GM18861 (cell line): ENCODE data around the gene NCK1.

Experiments used
- ATAC-seq: cut with Tn5 transposase; IDR thresholded peaks from one replicate; pipeline ENCODE4 v1.9.1; 2021; ENCODE audit not compliant: unreplicated experiment

Gene NCK1

DNA sequence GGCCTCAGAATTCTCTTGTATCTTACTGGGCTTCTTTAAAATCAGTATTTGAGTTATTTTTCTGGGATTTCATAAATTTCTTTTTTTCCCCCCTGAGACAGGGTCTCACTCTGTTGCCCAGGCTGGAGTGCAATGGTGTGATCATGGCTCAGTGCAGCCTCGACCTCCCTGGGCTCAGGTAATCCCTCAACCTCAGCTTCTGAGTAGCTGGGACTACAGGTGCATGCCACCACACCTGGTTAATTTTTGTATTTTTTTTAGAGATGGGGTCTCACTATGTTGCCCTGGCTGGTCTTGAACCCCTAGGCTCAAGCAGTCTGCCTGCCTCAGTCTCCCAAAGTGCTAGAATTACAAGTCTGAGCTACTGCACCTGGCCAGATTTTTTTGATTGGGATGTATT lies 43.5 kb downstream of the NCK1 start:
- ATAC-seq = no peak

DNA sequence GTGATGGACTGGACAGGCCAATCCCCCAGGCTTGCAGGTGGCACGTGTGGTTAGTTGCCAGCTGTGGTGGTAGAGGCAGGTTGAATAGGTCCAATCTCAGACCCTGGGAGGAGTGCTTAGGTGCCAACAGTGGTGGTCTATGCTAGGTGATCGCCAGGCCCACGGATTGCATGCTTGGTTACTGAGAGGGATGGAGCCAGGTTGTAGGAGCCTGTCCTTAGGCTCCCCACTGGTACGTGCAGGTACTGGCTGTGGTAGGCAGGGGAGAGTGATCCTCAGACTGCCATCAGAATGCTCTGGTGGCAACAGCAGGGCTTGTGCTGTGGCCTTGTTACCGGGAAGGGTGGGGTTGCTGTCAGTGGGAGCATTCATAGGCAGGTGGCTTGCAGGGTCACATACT lies 44.7 kb downstream of the NCK1 start:
- no peak for ATAC-seq

DNA sequence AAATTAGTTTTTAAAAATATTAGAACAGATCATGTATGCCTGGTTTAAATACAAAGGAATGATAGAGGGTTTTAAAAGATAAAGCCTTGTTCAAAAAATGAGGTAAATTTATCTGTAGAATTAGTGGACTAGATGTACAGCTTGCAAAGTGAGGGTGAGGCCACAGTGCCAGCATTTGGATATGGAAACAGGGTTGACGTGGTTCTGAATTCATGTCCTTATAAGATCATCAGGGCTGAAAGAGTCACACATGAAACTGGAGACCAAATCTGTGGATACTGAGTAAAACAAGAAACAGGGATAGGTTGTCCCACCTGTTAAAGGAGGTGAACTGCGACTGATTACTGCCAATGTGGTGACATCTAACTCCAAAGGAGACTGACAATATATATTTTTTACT lies 46.3 kb downstream of the NCK1 start:
- no peak for ATAC-seq

DNA sequence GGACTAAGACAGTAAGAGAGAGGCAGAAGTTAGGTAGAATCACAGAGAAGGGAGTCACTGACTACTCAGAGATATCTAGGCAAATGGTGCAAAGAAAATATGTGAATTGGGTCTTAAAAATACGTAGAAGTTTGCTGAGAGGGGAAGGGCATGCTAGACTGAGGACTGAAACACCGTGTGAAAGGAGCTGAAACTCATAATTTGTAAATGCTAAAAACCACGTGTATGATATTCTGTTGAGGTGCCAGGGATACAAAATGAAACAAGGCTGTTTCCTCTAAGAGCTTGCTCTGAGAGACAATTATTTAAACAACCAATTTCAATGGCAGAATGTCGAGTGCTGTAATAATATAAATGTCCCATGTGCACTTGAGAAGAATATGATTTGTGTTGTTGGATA lies 47.2 kb downstream of the NCK1 start:
- no peak for ATAC-seq

DNA sequence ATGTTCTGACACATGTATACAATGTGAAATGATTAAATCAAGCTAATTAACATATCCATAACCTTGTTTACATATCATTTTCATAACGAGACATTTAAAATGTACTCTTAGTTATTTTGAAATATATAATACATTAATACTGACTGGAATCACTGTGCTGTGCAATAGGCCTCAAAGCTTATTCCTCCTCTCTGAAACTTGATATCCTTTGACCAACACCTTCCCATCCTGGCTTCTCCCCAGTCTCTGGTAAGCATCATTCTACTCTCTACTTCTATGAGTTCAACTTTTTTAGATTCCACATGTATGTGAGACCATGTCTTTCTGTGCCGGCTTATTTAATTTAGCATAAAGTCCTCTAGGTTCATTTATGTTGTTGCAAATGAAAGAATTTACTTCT lies 48.7 kb downstream of the NCK1 start:
- ATAC-seq = no peak

DNA sequence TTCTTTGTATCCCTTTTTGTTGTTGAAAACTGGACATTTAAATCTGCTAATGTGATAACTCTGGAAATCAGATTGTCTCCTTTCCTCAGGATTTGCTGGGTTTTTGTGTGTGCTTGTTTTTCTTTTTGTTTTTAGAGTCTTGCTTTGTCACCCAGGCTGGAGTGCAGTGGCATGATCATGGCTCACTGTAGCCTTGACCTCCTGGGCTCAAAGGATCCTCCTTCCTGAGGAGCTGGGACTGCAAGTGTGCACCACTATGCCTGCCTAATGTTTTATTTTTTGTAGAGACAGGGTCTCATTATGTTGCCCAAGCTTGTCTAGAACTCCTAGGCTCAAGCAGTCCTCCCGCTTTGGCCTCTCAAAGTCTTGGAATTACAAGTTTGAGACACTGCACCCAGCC lies 51.2 kb downstream of the NCK1 start:
- ATAC-seq = no peak

DNA sequence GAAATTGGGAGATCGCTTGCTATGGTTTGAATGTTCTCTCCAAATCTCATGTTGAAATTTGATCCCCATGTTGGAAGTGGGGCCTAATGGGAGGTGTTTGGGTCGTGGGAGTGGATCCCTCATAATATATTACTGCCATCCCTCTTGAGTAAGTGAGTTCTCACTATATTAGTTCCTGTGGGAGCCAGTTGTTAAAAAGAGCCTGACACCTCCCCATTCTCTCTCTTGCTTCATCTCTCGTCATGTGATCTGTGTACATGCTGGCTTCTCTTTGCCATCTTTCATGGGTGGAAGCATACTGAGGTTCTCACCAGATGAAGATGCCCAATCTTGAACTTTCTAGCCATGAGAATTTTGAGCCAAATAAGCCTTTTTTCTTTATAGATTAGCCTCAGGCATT lies 52.7 kb downstream of the NCK1 start:
- ATAC-seq = no peak

DNA sequence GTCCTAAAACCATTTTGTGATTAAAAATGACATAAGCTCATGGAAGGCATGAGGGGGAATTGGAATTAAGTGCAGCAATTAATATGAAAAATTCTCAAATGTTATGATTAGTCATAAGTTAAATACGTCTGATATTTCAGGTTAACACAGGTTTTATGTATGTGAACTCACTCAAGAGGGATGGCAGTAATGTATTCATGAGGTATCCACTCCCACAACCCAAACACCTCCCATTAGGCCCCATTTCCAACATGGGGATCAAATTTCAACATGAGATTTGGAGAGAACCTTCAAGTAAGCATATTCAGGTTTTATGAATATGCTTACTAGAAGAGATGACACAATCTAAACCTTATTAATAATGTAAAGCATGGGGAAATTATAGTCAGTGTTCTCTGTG lies 54.2 kb downstream of the NCK1 start:
- no peak for ATAC-seq

DNA sequence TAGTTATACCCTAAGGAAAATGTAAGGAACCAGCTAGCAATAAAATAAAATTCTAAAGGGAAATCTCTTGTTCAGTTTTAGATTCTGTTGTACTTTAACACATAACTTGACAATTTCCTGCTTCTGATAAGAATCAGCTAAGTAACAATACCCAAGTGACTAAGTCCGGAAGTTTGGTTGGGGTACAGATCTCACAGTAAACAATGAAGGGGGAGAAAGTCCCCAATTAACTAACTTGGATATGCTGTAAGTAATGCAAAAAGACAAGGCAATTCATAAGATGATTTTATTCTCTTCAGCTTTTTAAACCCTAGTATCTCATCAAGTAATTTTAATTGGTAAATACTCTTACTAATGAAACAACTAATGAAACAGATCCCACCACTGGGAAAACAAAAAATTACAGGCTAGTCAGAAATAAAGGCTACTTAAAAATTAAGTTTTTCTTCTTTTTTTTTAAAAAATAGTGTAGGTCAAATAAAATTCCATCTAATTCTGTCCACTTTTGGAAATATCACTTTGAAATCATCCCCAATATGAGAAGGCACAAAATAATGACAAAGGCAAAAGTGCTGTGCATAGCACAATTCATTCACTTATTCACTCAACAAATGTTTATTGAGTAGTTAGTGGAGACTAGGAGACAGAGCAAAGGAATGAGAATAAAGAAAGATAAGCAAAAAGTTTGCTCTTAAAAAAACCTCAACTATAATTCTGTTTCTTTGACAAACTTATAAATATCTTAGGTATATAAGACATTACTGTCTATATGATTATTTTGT lies 58.0 kb downstream of the NCK1 start:
- ATAC-seq = peak; percentile 83

DNA sequence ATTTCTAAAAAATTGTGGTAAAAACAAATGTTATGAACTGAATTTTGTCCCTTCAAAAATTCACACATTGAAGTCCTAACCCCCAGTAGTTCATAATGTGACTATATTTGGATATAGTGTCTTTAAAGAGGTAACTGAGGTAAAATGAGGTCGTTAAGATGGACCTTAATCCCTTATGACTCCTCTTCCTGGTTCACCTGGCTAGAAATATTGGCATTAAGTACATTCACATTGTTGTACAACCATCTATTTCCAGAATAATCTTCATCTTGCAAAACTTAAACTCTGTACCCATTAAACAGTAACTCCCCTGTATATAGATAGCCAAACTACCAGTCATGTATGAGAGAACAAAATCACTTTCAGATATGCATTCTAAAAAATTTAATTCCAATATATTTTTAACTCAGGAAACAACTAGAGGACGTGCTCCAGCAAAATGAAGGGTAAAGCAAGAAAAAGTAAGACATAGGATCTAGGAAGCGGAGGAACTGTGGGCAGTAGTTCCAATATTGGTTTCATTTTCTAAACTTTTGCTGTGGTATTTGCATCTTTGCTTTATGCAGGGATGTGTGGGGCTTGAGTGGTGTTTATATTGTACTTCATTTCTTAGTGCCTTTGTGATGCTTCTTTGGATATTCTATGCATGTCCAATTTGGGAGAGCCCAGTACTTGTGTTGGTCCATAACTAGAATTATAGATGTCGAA lies 59.0 kb downstream of the NCK1 start:
- no peak for ATAC-seq

DNA sequence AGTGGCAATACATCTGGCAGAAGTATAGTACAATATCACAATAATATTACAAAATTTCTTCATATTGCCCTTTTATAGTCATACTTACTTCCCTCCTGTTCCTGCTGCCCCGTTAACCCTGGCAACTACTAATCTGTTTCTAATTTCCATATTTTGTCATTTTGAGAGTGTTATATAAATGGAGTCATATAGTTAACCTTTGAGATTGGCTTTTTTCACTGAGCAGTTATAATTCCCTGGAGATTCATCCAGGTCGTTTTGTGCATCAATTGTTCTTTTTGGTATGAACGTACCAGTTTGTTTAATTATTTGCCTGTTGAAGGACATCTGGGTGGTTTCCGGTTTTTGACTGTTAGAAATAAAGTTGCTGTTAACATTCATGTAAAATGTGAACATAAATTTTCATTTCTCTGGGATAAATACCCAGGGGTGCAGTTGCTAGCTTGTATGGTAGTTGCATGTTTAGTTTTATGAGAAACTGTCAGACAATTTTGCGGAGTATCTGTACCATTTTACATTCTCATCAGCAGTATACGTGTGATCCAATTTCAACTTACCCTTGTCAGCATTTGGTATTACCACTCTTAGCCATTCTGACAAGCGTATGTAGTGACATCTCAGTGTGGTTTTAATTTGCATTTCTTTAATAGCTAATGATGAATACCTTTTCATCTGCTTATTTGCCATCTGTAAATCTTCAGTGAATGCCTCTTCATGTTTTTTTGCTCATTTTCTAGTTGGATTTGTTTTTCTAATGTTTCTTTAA lies 63.6 kb downstream of the NCK1 start:
- peak; percentile 70 for ATAC-seq

DNA sequence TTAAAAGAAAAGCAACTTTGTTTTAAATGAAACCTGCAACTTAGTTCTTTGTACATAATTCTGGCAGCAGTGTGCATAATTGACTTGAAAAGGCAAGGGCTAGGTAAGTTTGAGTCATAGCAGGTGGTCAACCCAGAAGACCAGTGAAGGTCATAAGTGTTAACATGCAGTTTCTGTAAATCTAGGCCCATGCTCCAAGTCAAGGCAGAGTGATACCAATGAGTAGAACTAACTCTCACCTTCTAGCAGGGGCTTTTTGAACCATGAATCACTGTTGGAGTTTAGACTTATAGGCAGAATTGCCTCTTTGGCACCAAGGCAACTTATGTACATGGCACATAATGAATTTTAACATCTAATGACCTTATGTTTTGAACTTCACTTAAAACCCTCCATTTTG lies 66.2 kb downstream of the NCK1 start:
- ATAC-seq = no peak

DNA sequence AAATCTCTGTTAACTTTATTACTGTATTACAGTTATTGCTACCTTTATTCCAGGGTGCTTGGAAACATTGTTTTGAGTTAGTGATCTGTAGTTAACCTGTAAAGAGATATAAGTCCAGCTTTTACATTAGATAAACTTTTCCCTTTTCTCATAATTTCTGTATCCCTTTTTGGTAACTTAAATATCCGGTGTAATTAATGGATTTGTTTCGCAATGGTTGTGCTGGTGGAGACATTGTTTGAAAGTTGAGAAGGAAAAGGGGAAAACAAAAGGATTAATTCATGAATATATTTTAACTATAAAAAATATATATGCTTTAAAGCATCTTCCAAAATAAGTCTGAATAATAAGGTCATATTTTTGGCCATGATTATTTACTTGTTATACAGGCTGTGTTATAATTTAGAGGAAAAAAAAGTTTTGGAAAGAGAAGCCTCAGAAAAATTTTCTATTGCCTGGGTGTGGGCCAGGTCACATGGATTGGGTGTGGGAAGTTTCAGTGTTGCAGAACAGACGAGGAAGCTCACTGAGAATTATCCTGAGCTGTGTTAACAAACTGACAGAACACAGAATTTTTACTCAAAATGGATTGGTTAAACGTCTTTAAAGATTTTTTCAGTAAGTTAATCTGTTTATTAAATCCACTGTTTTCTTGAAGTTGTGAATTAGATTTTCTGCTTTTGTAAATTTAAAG lies 68.1 kb downstream of the NCK1 start:
- no peak for ATAC-seq

DNA sequence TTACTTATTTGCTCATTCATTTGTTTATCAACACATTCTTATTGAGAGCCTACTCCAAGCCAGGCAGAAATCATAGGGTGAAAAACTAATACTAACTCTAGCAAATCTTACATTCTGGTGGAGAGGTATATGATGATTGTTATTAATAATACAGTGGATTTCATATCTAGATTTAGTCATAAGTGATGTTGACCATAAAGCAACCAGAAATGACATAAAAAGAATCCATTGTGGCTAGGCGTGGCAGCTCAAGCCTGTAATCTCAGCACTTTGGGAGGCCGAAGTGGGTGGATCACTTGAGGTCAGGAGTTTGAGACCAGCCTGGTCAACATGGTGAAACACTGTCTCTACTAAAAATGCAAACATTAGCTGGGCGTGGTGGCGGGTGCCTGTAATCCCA lies 69.6 kb downstream of the NCK1 start:
- ATAC-seq = no peak

DNA sequence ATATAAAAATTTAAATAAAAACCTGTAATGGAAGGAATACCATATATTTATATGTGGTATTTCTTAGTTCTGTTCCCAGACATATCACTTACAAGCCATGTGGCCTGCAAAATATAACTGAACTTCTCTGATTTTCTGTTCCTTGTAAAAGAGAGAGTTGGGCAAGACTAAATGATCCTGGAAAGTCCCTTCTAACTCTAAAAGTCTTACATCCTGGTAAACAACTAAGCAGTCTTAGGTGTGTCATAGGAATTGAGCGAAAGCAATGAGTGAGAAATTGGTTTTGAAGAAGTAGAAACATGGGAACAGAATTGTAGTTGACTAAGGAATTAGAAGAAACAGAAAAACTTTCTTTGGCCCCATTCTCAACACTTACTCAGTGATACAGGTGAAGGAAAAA lies 70.5 kb downstream of the NCK1 start:
- ATAC-seq = no peak

DNA sequence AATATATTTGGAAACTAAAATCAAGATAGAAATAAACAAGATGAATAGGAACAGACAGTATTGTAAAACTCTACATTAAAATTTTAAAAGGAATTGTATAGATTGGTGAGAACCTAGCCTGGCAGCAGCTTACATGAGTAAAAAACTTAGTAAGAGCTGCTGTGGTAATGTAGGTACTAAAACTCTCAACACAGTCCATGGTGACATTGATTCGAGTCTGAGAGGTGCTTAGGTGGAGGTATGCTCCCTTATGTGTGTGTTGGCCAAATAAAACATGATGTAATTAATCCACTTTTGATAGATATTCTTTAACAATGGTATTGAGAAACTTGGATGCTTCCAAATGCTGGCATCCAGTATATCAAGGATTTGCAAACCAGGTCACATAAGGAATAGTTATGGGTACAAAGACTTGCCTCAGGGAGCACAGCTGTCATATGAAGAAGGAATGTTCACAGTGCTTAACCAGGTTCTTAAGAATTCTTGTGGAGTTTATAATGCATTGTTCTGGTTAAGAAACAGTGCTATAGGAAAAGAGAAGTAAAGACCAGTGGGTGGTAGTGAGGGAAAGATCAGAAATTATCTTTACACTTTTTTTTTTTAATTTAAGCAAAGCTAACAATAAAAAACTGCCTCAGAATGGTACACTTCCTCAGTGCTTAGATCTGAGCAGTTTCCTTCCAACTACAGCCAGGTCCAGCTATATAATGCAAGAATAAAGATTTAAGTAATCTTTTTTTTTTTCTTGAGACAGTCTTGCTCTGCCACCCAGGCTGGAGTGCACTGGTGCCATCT lies 71.2 kb downstream of the NCK1 start:
- ATAC-seq = no peak

DNA sequence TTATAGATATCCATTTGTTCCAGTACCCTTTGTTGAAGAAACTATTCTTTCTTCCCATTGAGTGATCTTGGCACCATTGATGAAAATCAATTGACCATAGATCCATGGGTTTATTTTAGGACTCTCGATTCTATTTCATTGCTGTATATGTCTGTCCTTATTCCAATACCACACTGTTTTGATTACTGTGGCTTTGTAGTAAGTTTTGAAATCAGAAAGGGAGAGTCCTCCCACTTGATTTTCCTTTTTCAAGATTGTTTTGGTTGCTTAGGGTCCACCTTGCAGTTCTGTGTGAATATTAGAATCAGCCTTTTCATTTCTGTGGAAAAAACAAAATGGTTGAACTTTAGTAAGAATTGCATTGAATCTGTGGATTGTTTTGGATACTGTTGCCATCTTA lies 75.2 kb downstream of the NCK1 start:
- no peak for ATAC-seq

DNA sequence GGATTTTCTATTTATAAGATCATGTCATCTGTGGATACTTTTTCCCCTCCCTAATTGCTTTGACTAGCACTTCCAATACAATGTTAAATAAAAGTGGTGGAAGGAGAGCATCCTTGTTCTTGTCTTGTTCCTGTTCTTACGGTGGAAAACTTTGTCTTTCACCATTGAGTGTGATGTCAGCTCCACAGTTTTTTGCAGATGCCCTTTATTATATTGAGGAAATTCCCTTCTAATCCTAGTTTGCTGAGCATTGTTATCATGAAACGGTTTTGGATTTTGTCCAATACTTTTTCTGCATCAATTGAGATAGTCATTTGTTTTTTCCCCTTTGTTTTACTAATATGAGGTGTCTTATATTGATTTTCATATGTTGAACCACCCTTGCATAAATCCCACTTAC lies 75.8 kb downstream of the NCK1 start:
- no peak for ATAC-seq

DNA sequence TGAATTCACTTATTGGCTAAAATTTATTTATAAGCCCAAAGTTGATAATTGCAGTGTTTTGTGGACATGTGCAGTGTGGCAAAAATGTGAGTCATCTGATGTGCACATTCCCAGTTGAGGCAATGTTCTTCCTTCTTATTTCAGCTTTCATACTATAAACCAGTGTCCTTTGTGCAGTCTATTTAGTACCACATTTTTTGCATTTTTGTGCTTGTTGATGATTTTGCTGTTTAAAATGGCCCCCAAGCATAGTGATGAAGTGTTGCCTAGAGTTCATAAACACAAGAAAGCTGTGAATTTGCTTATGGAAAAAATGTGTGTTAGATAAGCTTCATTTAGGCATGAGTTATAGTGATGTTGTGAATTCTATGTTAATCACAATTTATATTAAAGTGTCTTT lies 76.3 kb downstream of the NCK1 start:
- ATAC-seq = no peak

DNA sequence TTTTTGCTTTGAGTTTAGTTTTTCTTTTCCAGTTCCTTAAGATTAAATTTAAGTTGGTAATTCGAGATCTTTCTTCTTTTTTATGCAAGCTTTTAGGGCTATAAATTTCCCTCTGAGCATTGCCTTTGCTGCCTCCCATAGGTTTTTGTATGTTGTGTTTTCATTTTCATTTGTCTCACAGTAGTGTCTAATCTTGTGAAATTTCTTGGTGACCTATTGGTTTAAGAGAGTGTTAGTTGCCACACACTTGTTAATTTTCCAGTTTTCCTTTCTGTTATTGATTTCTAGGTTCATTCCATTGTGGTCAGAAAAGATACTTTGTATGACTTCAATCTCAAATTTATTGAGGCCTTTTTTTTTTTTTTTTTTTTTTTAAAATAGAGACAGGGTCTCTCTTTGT lies 77.5 kb downstream of the NCK1 start:
- no peak for ATAC-seq

DNA sequence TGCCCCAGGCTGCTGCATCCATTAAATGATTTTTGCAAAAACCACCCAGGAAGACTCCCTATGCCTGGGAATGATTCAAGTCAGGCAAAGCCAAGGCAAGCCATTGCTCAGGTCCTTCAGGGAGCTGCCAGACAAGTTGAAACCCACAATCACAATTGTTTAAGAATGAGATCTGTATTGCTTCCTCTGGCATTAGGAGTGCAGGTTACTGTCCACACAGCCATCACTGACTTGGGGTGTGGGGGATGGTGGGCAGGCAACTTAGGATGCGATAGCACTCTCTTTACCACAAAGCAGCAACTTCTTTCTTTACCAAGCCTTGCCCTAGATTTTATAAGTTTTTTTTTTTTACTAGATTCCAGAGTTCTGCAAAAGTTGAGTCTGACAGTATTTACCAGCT lies 80.8 kb downstream of the NCK1 start:
- ATAC-seq = no peak
